GM19099 (cell line): ENCODE measurements around the gene PDGFC.

Experiments
- POLR2A ChIP-seq: IDR thresholded peaks from 3 replicates; pipeline ENCODE4 v1.6.1; 2011; ENCODE audit warnings: low read depth; ENCODE audit not compliant: insufficient read length; ENCODE audit errors: extremely low read depth

Gene PDGFC

DNA sequence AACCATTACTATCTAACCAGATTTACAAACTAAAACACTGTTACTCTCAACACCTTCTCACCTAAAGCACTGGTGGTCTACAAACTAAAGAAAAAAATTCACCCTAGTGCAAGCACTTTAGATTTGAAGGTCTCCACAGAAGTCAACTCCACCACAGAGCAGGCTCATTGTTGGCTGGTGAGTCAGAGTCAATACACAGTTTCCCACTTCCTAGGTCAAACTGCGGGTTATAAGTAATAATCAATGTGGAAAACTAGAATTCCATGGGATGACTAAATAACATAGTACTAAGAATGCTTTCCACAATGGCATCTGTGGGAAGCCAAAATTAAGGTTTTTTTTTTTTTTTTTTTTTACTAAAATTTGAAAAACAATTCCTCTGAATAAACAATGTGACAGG, 191.8 kb downstream of the PDGFC start:
- no peak for TF ChIP-seq POLR2A

DNA sequence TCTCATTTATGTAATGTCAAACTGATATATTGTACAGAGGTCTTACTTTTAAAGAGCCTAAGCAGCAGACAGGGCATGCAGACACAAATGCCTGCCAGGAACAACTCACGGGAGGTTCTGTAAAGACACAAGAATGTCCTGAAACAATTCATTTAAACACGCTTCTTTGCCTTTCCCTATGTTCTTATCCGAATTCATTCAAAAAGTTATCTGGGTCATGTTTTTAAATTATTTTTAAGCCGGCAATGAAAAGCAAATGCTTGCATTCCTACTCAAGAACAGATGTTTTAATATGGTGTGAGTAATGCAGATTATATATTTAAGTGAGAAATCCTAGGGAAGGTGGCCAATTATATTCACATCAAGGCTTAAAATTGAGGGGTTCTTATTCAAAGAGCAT, 192.6 kb downstream of the PDGFC start:
- TF ChIP-seq POLR2A = no peak

DNA sequence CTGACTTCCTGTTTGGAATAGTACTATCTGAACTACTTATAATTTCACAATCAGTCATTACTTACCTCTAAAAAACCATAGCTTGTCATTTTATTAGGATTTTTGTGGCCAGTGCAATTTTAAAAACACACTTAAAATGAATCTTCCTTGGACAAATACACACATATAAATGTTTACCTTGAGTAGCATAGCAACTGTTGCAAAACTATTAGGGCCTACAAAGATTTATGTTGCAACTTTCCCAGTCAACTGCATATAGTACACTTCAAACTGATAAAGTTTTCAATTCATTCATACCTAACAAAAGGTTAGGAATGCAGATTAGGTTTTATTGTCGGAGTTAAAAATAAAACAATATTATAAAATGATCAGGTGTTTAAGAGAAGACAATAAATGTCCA, 193.0 kb downstream of the PDGFC start:
- TF ChIP-seq POLR2A = no peak

DNA sequence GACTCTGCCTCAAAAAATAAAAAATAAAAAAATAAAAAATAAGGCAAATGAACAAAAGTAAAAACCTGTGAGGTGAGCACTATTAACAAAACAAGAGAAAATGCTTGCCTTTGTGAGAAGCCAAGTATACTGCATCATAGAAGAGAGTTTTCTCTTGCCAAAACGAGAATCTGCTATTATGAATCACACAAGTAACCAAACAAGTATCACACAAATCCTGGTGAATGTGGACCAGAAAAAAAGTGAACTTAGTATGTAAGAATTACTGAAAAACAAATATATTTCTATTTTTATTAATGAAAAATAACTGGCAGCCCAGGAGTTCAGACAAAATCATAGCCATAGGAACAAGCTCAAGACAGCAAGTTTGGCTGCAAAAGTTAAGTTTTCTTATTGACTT, 193.5 kb downstream of the PDGFC start:
- TF ChIP-seq POLR2A = no peak

DNA sequence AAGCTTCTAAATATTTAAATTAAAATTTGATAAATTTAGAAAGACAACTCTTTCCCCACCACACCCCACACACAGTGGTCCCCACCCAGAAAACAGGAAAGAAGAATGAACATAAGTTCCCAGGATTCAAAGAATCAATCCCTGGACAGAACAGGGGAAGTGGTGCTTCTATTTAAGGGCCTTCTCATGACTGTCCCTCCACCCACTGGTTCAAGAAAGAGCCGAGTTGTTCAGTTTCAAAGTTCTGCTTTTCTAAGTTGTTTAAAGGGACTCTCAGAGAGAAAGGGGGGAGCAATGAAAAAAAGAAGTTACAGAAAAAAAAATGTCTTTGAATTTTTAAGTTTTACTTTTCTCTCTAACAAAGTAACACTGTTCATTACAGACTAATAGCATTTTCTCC, 195.8 kb downstream of the PDGFC start:
- TF ChIP-seq POLR2A = no peak

DNA sequence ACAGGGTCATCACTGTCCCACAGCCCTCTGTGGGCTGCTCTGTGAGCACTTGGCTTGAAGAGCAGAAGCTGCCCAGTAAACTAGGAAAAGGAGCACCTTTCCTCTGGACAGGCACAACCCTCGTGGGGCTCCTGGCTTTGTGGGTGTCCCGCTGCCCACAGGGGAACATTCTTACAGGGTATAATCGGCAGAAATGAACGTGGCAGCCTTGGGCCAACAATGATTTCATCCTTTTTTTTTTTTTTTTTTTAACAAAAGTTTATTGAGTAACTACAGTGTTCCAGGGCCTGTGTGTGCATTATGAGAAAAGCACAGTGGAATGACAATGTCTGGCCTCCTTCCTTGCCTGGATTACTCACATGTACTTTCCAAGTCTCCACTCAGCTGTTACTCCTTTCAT, 197.2 kb downstream of the PDGFC start:
- no peak for TF ChIP-seq POLR2A

DNA sequence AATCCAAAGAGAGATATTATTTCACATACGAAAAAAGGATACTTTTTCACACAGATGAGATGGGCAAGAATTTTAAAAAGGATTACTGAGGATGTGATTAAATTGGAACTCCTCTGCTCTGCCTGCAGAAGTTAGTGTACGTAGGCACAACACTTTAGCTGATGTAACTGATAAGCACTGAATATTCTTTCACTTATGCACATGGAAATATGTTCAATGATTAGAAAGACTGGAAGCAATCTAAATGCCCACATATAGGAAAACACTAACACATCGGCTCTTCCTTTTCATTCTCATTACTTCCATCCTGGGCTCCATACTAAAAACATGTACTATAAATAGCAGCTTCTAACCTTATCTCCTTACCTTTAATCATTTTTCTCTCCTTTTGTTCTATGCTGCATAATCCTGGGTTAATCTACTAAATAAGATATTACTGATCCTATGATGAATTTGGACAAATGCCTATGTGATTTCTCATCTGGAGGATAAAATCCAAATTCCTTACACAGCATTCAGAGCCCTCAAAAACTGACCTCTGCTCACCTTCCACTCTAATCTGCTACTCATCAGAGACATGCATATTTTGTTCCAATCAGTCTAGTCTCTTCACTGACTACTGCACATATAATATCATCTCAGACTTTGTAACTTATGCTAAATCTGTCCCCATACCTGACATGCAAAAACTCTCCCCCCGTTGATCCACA, 197.8 kb downstream of the PDGFC start:
- TF ChIP-seq POLR2A = no peak

DNA sequence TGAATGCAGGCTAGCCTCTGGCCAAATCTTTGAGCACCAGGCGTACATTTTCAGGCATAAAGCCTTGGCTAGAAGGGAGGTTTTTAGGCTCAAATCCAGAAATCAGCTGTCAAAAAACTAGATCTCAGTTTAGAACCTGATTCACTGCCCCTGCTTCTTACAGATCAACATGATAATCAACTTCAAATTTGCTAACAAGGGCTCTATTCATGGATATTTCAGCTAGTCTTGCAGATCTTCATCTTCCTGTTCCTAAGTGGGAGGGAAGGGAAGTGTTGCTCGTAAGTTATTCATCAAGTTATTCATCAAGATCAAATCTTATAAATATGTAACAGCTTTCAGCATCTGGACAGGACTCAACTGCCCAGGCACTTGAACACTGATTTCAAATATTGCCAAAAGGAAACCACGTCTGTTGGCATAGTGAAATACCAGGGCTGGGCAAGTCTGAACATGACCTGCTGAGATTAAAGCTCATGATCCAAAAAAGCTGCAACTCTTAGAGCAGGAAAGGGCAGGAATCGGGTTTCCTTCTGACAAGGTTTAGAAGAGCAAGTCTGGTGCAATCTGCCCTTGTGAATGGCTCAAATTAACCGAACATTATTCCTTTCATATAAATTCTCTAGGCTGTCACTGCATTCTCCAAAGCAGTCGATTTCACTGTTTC, 200.3 kb downstream of the PDGFC start:
- TF ChIP-seq POLR2A = no peak

DNA sequence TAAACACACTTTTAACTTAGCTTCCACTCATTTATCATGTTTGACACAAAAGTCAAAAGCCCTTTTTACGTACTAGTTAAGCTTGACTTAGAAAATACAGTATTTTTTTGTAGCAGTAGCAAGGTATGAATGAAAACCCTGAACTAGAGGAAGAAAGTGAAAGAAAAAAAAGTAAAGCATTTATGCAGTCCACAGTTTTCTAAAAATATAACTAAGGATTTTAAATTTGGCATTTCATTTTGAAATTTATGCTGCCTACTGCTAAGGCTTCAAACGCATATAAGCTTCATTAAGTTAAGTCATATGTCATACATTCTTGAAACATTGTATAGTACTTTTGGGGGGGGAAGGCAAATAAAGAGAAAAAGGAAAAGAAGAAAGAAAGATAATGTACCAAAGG, 201.5 kb downstream of the PDGFC start:
- no peak for TF ChIP-seq POLR2A

DNA sequence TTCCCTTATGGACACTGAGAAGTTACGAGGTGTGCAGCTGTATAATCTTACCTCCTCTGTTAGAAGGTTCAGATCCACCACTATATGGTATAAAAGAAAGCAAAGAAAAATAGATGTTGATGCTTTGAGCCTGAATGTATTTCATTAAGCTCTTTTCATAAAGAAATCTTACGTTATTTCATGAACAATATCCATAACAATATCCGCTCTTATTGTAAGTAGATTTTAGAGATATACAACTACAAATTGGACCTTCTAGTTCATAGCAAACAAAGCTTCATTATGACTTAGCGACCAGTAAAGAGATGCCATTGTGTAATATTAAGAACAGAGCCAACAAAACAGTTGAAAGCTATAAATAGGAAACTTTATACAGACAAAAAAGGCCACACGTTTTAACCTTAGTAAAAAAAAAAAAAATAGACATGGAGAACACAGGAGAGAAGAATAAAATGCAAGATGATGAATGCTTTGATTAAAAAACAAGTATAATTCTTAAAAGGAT, 203.6 kb downstream of the PDGFC start:
- TF ChIP-seq POLR2A = no peak

DNA sequence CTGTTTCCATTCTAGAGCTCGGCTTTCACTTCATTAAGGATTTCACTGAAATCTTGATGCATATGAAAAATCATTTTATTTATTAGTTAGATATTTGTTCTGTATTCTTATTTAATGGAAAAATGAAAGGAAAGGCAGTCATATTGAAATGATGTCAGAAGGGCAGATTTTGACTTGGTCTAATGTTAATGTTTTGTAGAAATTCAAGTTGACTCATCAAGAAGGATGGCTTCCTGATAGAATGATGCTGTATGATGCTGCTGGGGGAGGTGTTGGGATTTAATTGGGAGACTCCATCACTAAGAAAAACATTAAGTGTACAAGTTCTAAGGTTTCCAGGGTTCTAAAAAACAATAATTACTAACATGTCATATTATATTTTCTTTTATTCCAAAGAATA, 204.8 kb downstream of the PDGFC start:
- no peak for TF ChIP-seq POLR2A

DNA sequence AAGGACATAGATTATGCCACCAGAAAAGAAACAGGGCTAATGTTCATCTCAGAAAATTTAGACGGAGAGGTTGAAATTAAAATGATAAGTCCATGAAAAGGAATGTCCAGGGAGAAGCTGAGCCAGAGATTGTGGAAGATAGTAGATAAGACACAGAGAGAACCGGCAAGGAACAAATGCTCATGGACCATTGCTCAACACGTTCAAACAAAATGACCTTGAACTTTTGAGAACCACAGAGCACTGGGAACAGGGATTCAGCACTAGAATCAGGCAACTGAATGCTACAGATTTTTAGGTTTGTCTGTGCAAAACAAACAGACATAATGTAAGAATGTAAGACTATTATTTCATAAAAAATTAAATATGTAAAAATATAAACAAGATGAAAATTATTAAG, 206.3 kb downstream of the PDGFC start:
- no peak for TF ChIP-seq POLR2A

DNA sequence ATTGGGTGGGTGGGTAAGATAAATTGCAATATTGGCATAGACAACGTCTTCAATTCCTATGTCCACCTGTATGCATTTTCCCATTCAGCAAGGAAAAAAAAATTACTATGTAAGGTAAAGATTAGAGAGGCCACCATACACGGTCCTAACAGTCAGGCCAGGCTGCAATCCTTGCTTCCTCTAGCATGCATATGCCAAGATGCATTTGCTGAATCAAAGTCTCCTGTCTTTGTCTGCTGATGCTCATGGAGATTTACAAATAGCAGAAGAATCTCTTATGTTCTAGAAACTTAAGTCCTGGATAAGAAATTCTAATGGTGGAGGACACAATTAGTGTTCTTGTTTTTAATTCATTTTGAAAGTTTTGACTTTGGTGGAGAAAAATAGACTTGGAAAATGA, 206.8 kb downstream of the PDGFC start:
- TF ChIP-seq POLR2A = no peak

DNA sequence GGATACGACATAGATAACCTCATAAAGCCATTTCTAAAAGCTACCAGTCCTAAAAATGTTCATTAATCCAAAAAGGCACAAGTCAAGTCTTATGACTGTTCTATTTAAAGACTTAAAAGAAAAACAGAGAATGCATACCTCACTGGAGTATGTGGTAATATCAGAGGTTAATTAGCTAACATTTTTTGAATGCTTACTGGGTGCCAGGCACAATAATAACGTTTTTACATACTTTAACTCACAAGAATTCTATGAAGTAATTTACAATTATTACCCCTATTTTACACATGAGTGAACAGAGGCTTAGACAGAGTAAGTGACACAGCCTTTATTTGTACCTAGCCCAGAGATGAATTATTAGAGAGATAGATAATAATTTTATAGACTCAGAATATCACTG, 207.5 kb downstream of the PDGFC start:
- no peak for TF ChIP-seq POLR2A

DNA sequence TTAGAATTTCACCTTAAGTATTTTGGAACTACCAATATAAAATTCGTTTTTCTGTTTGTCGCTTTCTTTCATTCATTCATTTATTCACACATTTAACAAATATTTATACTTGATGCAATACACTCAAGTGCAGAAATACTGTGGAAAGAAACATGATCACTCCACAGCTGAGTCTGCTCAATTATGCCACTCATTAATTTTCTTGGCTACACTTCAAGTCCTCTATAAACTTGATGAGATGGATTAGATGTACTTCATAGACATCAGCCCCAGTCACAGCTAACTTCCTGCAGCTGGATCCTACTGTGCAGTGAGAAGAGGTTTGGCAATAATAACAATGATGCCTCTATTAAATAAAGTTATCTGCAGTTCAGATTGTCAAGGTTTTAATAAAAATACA, 208.1 kb downstream of the PDGFC start:
- TF ChIP-seq POLR2A = no peak

DNA sequence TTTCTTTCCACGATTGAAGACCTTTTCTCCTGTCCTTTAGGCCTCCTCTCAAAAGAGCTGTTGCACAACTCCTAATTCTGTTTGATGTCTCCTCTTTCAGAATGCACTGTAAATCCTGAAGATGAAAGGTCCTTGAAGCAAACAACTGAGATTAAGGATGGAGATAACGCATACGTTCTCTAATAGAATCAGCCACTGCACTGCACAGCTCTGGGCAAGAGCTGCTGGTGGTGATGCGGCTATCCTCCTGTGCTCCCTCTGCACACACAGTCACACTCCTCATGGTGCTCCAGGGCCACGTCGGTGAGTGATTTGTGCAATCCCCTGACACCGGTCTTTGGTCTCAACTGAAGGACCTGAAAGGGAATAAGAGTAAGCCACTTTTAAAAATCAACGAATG, 208.7 kb downstream of the PDGFC start:
- no peak for TF ChIP-seq POLR2A
